ENCODE results near the gene TRIM29. TPM values are rescaled to one million over a fixed set of nuclear protein-coding genes. Genes with fewer than 3 reads are reported as not detected.
"Not testable (repeated sequence)": the region's sequence is repeated elsewhere in the genome, so short reads cannot be mapped to it uniquely, and the experiment has no call there.

Gene TRIM29
- total and polyA plus RNA-seq, 7 experiments from 2014 or later, result not detected

DNA sequence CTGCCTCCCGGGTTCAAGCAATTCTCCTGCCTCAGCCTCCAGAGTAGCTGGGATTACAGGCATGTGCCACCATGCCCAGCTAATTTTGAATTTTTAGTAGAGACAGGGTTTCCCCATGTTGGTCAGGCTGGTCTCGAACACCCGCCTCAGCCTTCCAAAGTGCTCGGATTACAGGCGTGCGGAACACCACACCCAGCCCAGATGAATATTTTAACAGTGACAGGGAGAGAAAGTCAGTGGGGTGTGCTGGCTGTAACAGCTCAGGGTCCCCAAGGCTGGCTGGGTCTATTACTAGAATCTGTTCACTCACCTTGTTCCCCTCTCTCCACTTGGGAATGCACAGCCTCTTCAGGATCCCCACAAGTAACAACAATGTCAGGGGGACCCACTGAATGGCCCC is 42.1 kb upstream of the TRIM29 start:
- H3K27ac ChIP-seq (ENCODE audit: low read depth, low read length); H3K27me3 ChIP-seq (ENCODE audit: control insufficient read depth in 2 of 2, insufficient read depth in 2 of 2, low read length in 2 of 2); H3K9me3 Mint-ChIP-seq; intact Hi-C loops (cut with micrococcal nuclease); H3K36me3 Mint-ChIP-seq; H3K4me1 Mint-ChIP-seq; ATAC-seq; H3K4me3 ChIP-seq (ENCODE audit: low read length); H3K36me3 ChIP-seq (ENCODE audit: control insufficient read depth in 2 of 3, insufficient read depth in 3 of 3, low read length in 3 of 3); H3K27ac Mint-ChIP-seq; H3K4me3 Mint-ChIP-seq; H3K9me3 ChIP-seq (ENCODE audit: control insufficient read depth in 2 of 3, low read length in 3 of 3); H3K4me1 ChIP-seq (ENCODE audit: control insufficient read depth in 2 of 2, insufficient read depth in 2 of 2, low read length in 2 of 2); POLR2A ChIA-PET; DNase-seq: not testable (repeated sequence)
- CTCF ChIA-PET, result interaction anchor here (0.7 kb wide), 1 partner anchor 610 kb away, joined by 4 read pairs; no protein-coding TSS in a partner anchor
- peaks cover 0 to 12% (median 6%) of the 10 kb centered on the region in 5 donors for H3K27me3 Mint-ChIP-seq

GRCh38 chr11:120179057-120179672 is 41.3 kb upstream of the TRIM29 start:
- Mint-ChIP-seq H3K27me3 (peaks cover under 1 to 16% (median 12%) of the 10 kb centered on the region in 5 donors), H3K4me3 (no peak overlapping the region), H3K9me3 (no peaks in the 10 kb centered on the region), H3K27ac (no peak overlapping the region), H3K4me1 (peaks cover 0 to 2% (median 0%) of the 10 kb centered on the region in 7 donors), H3K36me3 (no peaks in the 10 kb centered on the region)
- H3K27me3 ChIP-seq (ENCODE audit: control insufficient read depth in 2 of 2, insufficient read depth in 2 of 2, low read length in 2 of 2), result no peaks in the 10 kb centered on the region
- H3K27ac ChIP-seq (ENCODE audit: low read depth, low read length), result no peak overlapping the region
- H3K4me1 ChIP-seq (ENCODE audit: control insufficient read depth in 2 of 2, insufficient read depth in 2 of 2, low read length in 2 of 2), result no peaks in the 10 kb centered on the region
- intact Hi-C loops (cut with micrococcal nuclease), result no loop called here
- H3K36me3 ChIP-seq (ENCODE audit: control insufficient read depth in 2 of 3, insufficient read depth in 3 of 3, low read length in 3 of 3), result no peaks in the 10 kb centered on the region
- CTCF ChIA-PET, result interaction anchor here (1.3 kb wide), 1 partner anchor 10 kb away, joined by 4 read pairs; no protein-coding TSS in a partner anchor
- no peaks in the 10 kb centered on the region for H3K9me3 ChIP-seq (ENCODE audit: control insufficient read depth in 2 of 3, low read length in 3 of 3)
- no peak for DNase-seq
- no peak for ATAC-seq
- POLR2A ChIA-PET, result no interaction called here
- H3K4me3 ChIP-seq (ENCODE audit: low read length), result no peak overlapping the region

DNA sequence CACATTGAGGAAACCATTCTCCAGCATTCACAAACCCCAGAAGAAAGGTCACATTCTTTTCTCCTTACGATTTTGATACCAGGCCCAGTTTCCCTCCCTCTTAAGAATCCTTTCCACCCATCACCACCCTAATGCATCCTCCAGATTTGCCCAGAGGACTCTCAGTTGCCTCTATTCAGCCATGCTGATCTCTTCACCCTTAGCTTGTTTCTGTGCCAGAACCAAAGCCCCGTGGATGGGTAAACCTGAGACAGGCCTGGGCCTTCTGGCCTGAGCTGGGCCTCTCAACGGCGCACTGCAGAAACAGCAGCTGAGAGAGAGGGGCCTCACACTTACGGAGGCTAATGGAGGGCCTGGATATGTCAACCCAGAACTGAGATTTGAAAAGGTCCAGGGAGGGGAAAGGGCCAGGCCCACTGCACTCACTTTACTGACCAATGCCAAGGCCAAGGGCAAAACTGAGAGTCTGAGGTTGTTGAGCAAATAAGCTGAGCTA is 40.7 kb upstream of the TRIM29 start:
- Mint-ChIP-seq H3K27me3 (peaks cover 6 to 14% (median 13%) of the 10 kb centered on the region in 5 donors), H3K4me1 (peaks cover 0 to 2% (median 0%) of the 10 kb centered on the region in 7 donors), H3K36me3 (no peaks in the 10 kb centered on the region), H3K9me3 (no peaks in the 10 kb centered on the region), H3K27ac (peak overlapping the region in 1 of 9 donors; percentile 72), H3K4me3 (no peak overlapping the region)
- no peak for DNase-seq
- Histone ChIP-seq H3K36me3 (ENCODE audit: control insufficient read depth in 2 of 3, insufficient read depth in 3 of 3, low read length in 3 of 3) (no peaks in the 10 kb centered on the region), H3K4me1 (ENCODE audit: control insufficient read depth in 2 of 2, insufficient read depth in 2 of 2, low read length in 2 of 2) (no peaks in the 10 kb centered on the region), H3K27me3 (ENCODE audit: control insufficient read depth in 2 of 2, insufficient read depth in 2 of 2, low read length in 2 of 2) (no peaks in the 10 kb centered on the region), H3K4me3 (ENCODE audit: low read length) (no peak overlapping the region), H3K27ac (ENCODE audit: low read depth, low read length) (no peak overlapping the region), H3K9me3 (ENCODE audit: control insufficient read depth in 2 of 3, low read length in 3 of 3) (no peaks in the 10 kb centered on the region)
- ChIA-PET CTCF (interaction anchor here (1.3 kb wide), 1 partner anchor 10 kb away, joined by 4 read pairs; no protein-coding TSS in a partner anchor), POLR2A (no interaction called here)
- no peak for ATAC-seq
- intact Hi-C loops (cut with micrococcal nuclease), result no loop called here

DNA sequence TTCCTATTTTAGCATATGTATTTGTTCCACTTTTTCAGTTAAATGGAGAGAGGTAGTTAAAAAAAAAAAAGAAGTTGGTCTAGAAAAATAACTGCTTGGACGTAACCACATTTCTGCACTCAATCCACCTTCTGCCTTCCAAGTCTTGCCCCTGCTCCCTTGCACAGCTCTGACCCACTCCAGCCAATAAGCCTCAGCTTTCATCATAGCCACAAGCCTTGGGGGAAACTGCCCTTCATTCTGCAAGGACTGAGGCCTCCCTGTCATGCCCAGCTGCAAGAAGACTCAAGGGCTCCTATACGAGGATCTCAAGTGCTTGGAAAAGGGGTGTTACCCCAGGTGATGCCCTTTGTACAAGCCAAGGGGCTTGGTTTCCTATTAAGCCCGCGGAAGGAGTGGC is 37.0 kb upstream of the TRIM29 start:
- no peak for ATAC-seq

GRCh38 chr11:120173807-120174206 is 35.9 kb upstream of the TRIM29 start:
- Mint-ChIP-seq H3K27ac (no peak overlapping the region), H3K4me3 (no peak overlapping the region), H3K36me3 (no peaks in the 10 kb centered on the region), H3K27me3 (peaks cover 37 to 43% (median 38%) of the 10 kb centered on the region in 5 donors), H3K4me1 (peaks cover 0 to 7% (median 5%) of the 10 kb centered on the region in 7 donors), H3K9me3 (no peaks in the 10 kb centered on the region)
- CTCF ChIA-PET, result interaction anchor here (1.2 kb wide), 1 partner anchor 57 kb away, joined by 3 read pairs; no protein-coding TSS in a partner anchor
- no peak for ATAC-seq
- H3K36me3 ChIP-seq (ENCODE audit: control insufficient read depth in 2 of 3, insufficient read depth in 3 of 3, low read length in 3 of 3), result no peaks in the 10 kb centered on the region
- POLR2A ChIA-PET, result no interaction called here
- H3K4me3 ChIP-seq (ENCODE audit: low read length), result no peak overlapping the region
- no peak for DNase-seq
- intact Hi-C loops (cut with micrococcal nuclease), result loop anchor here (2.0 to 5.0 kb wide), 2 partner anchors 38 to 507 kb away; partner anchors contain the start of gene OAF (in 1 of the 2)
- no peaks in the 10 kb centered on the region for H3K9me3 ChIP-seq (ENCODE audit: control insufficient read depth in 2 of 3, low read length in 3 of 3)
- H3K4me1 ChIP-seq (ENCODE audit: control insufficient read depth in 2 of 2, insufficient read depth in 2 of 2, low read length in 2 of 2), result no peaks in the 10 kb centered on the region
- H3K27ac ChIP-seq (ENCODE audit: low read depth, low read length), result no peak overlapping the region
- H3K27me3 ChIP-seq (ENCODE audit: control insufficient read depth in 2 of 2, insufficient read depth in 2 of 2, low read length in 2 of 2), result no peaks in the 10 kb centered on the region

More for the DNA sequence above, 37.0 kb upstream of the TRIM29 start:
- no peaks in the 10 kb centered on the region for H3K9me3 ChIP-seq (ENCODE audit: control insufficient read depth in 2 of 3, low read length in 3 of 3)
- intact Hi-C loops (cut with micrococcal nuclease), result loop anchor here in 1 of 2 donors (5.0 kb wide), 1 partner anchor 37 kb away; the partner anchor contains the start of gene OAF
- H3K27me3 ChIP-seq (ENCODE audit: control insufficient read depth in 2 of 2, insufficient read depth in 2 of 2, low read length in 2 of 2), result no peaks in the 10 kb centered on the region
- Mint-ChIP-seq H3K9me3 (no peaks in the 10 kb centered on the region), H3K27me3 (peaks cover 36 to 41% (median 38%) of the 10 kb centered on the region in 5 donors), H3K36me3 (no peaks in the 10 kb centered on the region), H3K4me1 (peaks cover 0 to 7% (median 4%) of the 10 kb centered on the region in 7 donors), H3K4me3 (no peak overlapping the region), H3K27ac (no peak overlapping the region)
- H3K4me3 ChIP-seq (ENCODE audit: low read length), result no peak overlapping the region
- no peaks in the 10 kb centered on the region for H3K36me3 ChIP-seq (ENCODE audit: control insufficient read depth in 2 of 3, insufficient read depth in 3 of 3, low read length in 3 of 3)
- CTCF ChIA-PET, result interaction anchor here (0.6 to 1.2 kb wide), 3 partner anchors 8 to 66 kb away, joined by 3 to 4 read pairs (median 3); no protein-coding TSS in a partner anchor
- no peak for DNase-seq
- POLR2A ChIA-PET, result no interaction called here
- H3K4me1 ChIP-seq (ENCODE audit: control insufficient read depth in 2 of 2, insufficient read depth in 2 of 2, low read length in 2 of 2), result no peaks in the 10 kb centered on the region
- no peak overlapping the region for H3K27ac ChIP-seq (ENCODE audit: low read depth, low read length)

GRCh38 chr11:120173019-120173705 is 35.2 kb upstream of the TRIM29 start:
- Histone ChIP-seq H3K27me3 (ENCODE audit: control insufficient read depth in 2 of 2, insufficient read depth in 2 of 2, low read length in 2 of 2) (peaks cover 0 to under 1% of the 10 kb centered on the region in 2 donors), H3K4me1 (ENCODE audit: control insufficient read depth in 2 of 2, insufficient read depth in 2 of 2, low read length in 2 of 2) (no peaks in the 10 kb centered on the region), H3K27ac (ENCODE audit: low read depth, low read length) (no peak overlapping the region), H3K9me3 (ENCODE audit: control insufficient read depth in 2 of 3, low read length in 3 of 3) (no peaks in the 10 kb centered on the region), H3K4me3 (ENCODE audit: low read length) (no peak overlapping the region), H3K36me3 (ENCODE audit: control insufficient read depth in 2 of 3, insufficient read depth in 3 of 3, low read length in 3 of 3) (no peaks in the 10 kb centered on the region)
- Mint-ChIP-seq H3K36me3 (no peaks in the 10 kb centered on the region), H3K4me1 (peaks cover 0 to 11% (median 8%) of the 10 kb centered on the region in 7 donors), H3K9me3 (no peaks in the 10 kb centered on the region), H3K27me3 (peaks cover 42 to 50% (median 45%) of the 10 kb centered on the region in 5 donors), H3K4me3 (no peak overlapping the region), H3K27ac (no peak overlapping the region)
- ChIA-PET POLR2A (no interaction called here), CTCF (no interaction called here)
- intact Hi-C loops (cut with micrococcal nuclease), result loop anchor here (2.0 to 5.0 kb wide), 2 partner anchors 39 to 506 kb away; partner anchors contain the start of gene OAF (in 1 of the 2)
- DNase-seq (no peak), ATAC-seq (no peak)

Measured in naive thymus-derived CD4-positive, alpha-beta T cell (primary cell).